Right lobe of liver (tissue), 4 donors: ENCODE measurements around the gene NHSL2.

Experiments
- POLR2A ChIP-seq: fragments of 450-650 bp; IDR thresholded peaks from one replicate; pipeline ENCODE4 v1.6.1; 2017; ENCODE audit warnings: antibody characterized with exemption, mild to moderate bottlenecking
- TF ChIP-seq, protein P1 (sequence below), 4 donors: fragments of 200-600 bp in 3 of 4; fragments of 450-650 bp in 1 of 4; IDR thresholded peaks; one replicate each; pipeline versions ENCODE4 v1.5.1 to v1.8.0; 2016 to 2022; ENCODE audit warnings: antibody characterized with exemption in 4 of 4, mild to moderate bottlenecking in 2 of 4
- donor health status: DM: no; HTN: no; CAD: no.
- donor health status: DM: no; HTN: no; CAD: no.
- donor health status: DM: no; HTN: yes; CAD: no.

DNA sequence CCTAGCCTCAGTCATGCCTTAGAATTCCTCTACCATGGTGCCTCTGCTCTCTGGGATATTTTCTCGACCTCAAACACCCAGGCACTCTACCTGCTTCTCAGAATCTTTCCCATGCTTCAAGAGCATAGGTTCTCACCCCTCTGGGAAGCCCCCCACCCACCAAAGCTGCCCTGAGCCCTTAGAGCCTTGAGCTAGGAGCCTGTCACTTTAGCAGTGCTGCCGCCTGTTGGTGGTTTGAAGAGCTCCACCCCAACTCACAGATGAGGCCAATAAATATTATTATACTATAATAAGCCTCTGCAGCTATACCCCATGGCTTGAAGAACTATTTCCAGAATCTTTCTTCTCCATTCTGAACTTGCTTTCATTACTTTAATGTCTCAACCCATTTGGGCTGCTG, 111.3 kb downstream of the NHSL2 start:
- TF ChIP-seq, protein P1, sequence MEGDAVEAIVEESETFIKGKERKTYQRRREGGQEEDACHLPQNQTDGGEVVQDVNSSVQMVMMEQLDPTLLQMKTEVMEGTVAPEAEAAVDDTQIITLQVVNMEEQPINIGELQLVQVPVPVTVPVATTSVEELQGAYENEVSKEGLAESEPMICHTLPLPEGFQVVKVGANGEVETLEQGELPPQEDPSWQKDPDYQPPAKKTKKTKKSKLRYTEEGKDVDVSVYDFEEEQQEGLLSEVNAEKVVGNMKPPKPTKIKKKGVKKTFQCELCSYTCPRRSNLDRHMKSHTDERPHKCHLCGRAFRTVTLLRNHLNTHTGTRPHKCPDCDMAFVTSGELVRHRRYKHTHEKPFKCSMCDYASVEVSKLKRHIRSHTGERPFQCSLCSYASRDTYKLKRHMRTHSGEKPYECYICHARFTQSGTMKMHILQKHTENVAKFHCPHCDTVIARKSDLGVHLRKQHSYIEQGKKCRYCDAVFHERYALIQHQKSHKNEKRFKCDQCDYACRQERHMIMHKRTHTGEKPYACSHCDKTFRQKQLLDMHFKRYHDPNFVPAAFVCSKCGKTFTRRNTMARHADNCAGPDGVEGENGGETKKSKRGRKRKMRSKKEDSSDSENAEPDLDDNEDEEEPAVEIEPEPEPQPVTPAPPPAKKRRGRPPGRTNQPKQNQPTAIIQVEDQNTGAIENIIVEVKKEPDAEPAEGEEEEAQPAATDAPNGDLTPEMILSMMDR (IDR thresholded peaks at IDR 0.05), result peak; percentile 16 to 43 (median 36)
- no peak for TF ChIP-seq POLR2A
